Stimulated activated naive CD4-positive, alpha-beta T cell (primary cell): ENCODE measurements around the gene NEMP2.

Experiments used
- DNase-seq, 6 experiments: peaks; one replicate each; lab custom pipeline; 2025; lab: John Stamatoyannopoulos, UW

The NEMP2 gene, protein sequence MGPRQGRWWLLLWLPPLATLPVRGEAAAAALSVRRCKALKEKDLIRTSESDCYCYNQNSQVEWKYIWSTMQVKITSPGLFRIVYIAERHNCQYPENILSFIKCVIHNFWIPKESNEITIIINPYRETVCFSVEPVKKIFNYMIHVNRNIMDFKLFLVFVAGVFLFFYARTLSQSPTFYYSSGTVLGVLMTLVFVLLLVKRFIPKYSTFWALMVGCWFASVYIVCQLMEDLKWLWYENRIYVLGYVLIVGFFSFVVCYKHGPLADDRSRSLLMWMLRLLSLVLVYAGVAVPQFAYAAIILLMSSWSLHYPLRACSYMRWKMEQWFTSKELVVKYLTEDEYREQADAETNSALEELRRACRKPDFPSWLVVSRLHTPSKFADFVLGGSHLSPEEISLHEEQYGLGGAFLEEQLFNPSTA

DNA sequence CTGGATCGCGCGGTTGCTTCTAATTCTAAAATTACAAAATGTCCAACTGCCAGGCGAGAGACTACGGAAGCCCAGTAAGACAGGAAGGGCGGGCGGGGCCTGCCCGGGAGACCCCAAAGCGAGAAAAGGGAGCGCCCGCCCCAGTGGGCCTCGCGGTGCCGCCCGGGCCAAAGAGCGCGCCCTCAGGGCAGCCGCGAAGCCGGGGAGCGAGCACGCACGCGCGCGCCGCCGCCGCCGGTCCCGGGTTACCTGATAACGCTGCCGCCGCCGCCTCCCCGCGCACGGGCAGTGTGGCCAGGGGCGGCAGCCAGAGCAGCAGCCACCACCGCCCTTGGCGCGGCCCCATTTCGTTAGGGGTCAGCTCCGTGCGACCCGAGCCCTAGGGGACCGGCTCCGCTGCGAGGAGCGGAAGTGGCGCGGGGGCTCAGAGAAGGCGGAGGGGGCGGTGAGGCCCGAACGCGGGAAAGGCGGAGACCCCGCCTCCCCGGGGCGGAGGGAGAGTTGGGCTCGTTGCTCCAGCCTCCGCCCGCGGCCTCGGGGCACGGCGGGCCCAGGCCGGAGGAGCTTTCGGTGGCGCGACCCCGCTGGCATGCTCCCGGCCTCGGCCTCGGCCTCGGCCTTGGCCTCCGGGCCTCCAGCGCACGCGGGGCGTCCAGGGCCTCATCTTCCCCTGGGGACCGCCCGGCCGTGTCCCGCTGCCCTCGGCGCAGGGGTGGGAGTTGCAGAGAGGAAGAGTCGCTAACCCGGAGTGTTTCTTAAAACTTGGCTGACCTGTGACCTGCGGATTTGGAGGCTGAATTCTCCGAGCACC, at the start of gene NEMP2:
TSS of gene NEMP2 (minus strand) at position 413 of the 811 bp plus-strand sequence. CDS start at position 346, 67 bp downstream.
- peak; percentile 67 to 89 (median 80) for DNase-seq

DNA sequence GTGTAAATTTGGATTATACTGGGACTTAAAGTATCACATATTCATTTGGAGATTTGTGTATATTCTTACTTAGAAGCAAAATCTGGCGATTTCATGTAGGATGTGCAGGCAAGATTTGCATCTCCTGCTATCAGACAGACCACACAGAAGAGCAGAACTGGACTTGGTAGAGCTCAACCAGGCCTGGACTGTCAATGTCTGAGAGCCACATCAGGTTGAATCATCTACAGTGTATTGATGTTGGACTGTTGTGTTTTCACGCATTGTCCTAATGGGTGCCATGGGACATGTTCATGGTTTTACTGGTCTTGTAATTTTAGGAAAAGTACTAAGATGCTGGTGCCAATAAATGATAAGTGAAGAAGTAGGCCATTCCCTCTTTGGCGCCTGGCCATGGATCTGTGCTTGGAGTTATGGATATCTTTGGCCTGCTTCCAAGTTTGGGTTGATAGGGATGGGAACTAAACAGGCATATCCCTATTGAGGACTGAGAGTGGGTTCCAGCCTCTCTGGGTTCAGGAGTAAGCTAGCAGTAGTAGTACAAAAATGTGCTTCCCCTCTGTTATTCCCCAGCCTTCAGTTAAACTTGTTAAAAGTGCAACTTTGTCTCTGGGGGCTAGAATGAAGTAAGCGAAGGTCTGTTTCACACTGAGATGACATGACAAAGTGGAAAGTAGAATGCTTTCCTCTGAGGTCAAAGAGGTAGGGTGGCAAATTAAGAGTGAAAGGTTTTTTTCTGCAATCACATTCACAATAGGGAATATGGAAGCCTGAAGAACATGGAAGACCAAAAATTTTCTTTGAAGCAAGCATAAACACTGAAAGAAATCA, 49.2 kb upstream of the NEMP2 start:
- no peak for DNase-seq

DNA sequence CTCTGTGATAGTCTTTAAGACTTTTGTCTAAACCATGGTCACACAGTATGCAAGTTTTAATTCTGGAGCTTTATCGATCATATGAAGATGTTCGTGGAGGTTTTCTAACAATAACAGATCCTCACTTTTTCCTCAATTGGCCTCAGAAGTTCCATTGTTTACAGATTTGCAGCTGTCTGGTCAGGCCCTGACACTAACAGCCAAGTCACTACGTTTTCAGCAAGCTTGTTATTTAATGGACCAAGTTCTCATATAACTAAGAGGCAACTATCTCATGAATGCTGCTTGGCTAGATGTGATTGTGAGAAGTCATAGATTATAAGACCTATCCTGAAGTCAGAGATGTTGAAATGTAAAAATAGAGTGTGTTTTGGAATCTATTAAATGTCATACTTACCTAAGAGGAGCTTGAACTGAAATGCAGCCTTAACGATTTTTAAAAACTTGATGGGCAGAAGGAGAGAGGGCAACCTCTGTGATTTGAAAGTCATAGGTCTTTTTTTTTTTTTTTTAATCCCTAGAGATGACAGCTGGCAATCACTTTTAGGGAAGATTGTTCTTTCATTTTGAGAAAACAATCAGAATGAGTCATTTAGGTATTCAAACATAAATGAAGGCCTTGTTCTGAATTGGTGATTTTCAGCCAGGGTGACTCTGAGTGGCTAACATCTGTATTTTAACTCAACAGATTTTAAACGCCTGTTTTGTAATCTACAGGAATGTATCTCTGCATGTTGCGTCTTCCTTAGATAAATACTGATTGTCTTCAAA, 48.4 kb upstream of the NEMP2 start:
- DNase-seq: no peak

DNA sequence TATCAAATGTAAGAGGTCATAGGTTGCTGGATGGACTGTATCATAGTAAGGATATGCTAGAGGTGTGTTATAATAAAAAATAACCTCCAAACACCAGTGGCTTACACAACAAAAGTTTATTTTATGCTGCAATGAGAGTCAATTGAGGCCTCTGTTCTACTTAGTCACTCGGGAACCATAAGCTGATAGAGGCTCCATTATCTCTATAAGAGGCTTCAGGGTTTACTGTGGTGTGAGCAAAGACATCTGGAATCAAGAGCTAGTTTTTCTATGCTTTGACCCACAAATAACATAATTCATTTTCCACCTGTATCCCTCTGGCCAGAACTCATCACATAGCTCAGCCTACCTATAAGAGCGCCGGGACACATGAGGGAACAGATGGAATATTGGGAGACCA, 47.5 kb upstream of the NEMP2 start:
- no peak for DNase-seq

DNA sequence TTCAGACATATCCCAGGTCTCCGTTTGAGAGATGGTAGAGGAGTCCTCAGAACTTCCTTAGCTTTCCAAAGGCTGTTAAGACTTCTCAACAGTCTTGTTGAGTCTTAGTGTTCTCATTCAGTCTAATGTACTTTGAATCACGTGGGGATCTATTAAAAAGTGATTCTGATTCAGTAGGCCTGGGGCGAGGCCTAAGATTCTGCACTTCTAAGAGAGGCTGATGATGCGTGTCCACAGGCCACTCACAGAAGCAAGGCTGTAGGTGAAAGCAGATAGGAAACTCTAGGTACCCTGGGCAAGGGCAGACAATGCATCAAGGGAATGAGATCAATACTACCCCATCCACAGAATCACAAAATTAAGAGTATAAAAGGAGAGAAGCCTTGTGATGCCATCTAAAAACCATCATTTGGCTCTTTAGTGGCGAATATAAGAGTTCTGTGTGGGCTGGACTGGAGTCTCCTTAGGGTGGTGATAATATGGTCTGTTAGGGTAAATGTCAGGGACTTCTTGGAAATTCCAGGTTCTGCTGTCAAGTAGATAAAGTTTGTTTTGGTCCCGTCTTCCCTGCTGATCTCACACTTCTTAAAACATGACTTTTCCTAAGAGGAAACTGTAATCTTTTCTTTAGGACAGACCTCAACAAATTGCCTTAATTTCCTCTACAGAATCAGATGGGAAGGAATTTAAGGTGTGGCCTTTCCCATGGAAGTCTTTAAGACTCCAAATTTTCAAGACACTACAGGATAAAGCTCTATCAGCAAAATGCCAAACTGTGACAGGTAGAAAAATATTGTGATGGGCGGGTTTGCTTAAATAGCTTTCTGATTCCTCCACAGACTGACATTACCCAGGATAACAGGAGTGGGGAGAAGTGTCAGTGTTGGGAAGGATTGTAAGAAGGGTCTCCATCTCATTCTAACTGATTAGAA, 45.7 kb upstream of the NEMP2 start:
- DNase-seq: no peak

DNA sequence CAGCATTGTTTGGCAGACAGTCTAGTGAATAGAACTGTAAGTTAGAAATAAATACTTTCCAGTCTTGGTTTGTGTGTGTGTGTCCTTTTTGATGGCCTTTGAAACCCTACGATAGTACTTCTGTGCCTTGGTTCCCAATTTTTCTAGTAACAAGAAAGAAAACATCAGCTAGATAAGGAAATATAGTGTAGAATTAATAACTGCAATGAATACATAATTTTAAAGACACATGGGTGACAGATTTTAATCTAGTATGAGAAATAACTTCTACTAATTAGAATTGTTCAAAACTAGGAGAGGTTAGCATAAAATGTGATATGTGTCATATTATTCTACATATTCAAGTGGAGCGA, 44.5 kb upstream of the NEMP2 start:
- no peak for DNase-seq

DNA sequence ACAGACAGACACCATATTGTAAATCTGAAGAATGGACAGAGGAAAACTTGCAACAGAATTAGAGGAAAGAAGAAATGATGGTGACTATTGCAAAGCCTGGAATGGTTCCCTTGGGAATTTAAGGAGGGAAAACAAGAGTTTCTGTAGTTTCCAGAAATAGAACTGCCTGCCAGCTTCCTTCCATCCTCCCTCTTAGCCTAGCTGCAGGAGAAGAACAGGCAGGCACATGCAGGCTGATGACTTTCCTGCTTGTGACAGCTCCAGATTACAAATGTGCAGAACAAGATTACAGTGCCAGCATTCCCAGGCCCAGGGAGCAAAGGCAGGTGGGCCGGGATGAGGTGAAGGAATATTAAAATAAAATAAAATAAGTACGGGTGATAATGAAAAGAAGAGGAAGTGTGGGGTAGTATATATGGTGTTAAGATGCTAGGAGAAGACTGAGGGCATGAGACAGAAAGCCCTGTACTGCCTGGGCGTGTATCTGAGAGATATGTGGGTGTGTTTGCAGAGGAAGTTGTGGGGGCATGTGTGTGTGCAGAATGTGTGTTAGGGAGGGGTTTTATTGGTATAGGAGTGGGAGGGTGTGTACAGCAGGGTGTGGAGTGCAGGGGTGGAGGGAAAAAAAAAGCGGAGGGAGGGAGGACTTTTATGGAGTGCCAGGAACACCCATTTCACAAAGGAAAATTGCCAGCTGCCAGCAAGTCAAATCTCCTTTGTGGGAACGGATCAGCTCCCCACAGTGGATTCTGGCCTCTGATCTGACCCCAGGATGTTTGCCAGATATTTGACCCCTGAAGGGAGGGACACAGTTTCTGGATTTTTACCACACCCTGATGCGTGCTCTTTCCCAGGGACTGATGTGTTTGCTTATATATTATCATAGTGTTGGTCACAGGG, 43.9 kb upstream of the NEMP2 start:
- DNase-seq: peak in 2 of 6 experiments; percentile 18 to 31

DNA sequence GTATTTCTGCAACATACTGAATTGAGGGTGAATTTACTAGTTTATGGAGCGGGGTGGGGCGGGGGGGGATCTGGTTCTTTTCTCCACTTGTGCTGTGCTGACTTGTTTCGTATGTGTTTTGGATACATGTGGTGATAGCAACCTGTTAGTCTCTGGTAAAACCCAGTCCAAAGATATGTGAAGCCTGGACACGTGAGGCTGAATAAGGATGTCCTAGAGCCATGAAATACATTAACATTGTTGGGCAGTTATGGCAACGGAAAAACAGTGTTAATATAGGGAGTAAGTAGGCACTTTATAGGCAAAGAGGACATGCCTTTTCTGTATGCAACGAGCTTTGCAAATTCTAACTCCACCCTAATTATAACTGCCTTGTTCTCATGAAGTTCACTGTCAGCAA, 42.1 kb upstream of the NEMP2 start:
- DNase-seq: no peak

DNA sequence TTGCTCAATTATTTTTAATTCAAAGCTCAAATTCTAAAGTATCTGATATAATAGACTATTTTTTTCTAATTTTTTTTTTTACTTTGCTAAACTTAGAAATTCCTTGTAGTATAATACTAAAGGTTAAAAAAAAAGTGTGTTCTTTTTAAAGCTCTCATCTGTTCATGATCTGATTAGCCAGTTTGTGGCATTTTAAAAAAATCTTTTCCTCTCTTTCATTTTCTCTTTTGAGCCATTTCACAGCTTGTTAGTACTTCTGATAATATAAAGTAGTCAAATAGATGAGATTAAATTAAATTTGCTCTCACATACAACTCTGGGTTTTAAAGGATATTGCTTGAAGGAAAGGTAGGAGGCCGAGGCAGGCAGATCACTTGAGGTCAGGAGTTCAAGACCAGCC, 40.7 kb upstream of the NEMP2 start:
- peak in 2 of 6 experiments; percentile 13 to 14 for DNase-seq

DNA sequence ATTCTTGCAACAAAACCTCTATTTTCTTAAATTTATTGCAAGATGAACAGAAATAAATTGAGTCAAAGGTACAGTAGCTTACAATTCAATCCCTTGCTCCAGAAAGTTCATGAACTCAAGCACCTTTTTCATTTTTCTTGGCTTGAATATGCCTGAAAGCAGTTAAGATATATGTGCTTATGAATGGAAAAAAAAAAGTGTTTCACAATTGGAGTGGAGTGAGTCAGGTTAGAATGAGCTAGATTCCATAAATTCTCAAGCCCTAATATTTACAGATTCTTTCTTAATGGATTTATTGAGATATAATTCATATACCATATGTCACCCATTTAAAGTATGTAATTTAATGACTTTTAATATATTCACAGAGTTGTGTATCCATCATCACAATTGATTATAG, 39.6 kb upstream of the NEMP2 start:
- DNase-seq: no peak

DNA sequence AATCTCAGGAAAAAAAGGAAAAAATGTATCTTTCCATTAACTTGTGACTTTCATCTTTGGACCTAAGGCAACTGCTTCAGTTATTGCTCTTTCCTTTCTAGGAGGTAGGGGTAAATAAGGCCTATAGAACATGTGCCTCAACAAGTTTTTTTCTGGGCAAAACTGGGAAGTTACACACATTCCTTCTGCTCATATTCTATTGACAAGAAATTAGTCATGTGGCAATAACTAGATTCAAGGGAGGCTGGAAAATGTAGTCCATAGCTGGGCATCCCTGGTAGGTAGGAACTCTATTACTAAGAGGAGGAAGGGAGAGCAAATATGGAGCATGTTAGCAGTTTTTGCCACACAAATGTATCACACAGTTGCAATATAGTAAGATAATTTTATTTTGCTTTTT, 37.7 kb upstream of the NEMP2 start:
- no peak for DNase-seq

DNA sequence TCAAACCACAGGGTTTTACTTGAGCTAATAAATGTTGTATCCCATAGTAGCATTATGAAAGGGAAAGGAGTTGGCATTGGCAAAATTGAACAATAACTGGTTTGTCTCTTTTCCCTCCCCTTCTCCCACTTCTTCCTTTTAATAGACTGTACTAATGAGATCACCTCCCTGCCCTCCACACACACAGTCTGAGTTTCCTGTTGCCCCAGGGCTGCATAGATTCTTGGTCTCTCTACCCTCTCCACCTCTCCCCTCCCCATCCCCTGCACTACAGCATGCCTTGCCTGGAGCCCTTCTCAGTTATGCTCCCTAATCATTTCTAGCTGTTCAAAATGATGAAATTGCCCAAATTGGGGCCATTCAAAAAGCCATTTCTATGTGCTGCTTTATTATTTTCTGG, 37.2 kb upstream of the NEMP2 start:
- no peak for DNase-seq

DNA sequence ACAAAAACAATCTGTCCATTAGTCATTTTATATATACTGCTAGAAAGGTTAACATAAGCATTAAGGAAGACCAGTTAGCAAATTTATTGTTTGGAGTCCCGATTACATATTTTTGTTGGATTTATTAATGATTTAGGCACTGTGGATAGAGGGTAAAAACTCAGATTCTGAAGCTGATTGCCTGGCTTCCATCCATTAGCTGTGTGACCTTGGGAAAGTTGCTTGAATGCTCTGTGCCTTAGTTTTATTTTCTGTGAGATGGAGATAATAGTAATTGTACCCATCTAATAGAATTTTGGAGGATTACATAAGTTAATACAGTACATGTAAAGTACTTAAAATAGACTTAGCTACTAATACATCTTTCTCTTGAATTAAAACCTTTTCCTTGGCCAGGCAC, 36.3 kb upstream of the NEMP2 start:
- no peak for DNase-seq

DNA sequence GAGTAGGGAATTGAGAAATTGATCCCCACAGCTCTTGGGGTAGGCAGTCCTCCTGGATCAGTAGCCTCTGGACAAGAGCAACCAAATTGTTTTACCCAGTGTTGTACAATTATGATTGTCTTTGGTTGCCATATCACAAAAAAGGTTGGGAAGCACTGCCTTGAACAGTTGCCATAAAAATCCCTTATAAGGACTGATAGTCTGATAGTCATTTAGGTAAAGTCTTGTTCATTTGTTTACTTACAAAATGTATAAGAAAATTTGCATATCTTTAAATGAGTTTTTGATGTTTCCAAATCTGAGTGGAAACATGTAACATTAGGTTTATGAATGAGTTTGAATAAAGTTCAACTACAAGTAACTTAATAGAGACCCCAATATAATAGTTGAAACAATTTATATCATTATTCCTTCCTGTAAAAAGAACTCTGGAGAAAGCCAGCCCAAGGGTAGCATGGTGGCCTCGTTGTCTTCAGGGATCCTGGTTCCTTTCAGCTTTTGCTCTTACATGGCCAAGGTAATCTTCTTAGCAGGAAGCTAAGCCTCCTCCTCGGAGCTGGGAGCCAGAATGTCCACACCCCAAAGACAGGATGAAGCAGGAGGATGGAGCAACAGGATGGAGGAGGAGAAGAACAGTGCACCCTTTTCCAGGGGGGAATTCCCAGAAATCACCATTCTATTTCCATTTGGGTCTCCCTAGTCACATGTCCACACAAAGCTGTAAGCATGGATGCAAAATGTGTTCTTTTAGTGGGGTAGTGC, 35.7 kb upstream of the NEMP2 start:
- no peak for DNase-seq

DNA sequence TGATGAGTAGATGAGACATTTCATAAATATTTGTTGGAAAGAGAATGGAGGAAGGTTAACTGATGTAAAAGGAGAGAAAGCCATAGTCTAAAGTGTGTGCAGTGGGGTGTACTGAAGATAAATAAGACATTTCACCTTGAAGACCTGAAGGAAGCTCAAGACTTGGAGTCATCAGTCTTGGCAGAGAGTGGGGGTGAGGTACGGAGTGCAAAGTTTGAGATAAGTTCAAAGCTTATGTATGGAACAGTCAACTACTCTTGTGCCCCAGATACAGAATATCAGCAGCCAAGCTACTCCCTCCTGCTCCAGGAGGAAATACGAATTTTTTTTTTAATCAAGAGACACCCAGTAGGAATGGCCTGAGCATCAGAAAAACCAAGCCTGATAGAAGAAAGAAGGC, 30.3 kb upstream of the NEMP2 start:
- DNase-seq: no peak

DNA sequence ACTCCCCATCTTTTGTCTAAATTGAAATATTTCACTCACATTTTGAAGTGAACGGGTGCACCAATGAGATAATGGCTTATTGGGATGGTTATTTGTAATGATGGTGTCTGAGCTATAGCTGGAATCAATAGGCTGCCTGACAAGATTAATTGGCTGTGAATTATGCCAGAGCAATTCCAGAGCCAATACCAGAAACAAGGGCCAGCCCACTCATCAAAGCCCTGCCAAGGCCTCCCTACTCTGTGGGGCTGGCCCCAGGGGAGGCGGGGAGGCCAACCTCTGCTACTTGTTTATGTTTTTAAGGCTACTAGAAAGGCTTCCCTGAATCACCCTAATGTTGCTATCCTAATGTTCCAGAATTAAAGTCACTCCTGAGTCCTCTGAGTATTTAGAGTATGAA, 29.1 kb upstream of the NEMP2 start:
- no peak for DNase-seq

DNA sequence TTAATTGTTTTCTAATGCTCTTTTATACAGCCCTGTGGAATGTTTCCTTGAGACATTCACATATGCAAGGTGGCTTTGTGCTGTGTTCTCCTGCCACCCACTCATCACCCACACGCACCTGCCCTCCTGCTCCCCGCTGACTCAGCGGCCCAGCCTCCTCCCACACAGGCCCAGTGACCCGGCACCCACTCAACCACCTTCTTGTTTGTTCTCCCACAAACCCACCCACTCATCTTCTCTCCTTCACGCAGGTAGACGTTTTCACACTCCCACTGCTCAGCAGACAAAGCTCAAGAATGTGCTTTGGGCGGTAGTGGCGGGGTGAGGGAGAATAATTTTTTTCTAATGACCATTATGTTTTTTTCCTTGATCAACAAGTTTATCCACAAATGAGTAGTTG, 28.6 kb upstream of the NEMP2 start:
- DNase-seq: peak in 1 of 6 experiments; percentile 3

DNA sequence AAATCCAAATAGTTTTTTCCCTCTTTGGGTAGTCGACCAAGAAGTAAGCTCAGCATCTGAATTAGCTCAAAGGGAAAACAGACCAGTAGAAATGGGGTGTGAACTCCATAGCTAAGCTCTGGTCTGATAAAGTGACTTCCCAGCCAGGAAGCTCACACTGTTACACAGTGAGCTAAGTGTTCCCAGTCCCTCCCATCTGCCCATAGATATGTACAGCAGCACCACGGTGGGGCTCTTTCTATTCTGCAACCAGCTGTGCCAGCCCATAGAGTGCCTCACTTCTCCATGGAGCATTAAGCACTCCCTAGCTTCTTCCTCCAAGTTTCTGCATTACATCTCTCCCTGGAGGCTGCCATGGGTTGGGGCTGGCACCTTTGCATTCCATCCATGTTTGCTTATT, 27.6 kb upstream of the NEMP2 start:
- no peak for DNase-seq

DNA sequence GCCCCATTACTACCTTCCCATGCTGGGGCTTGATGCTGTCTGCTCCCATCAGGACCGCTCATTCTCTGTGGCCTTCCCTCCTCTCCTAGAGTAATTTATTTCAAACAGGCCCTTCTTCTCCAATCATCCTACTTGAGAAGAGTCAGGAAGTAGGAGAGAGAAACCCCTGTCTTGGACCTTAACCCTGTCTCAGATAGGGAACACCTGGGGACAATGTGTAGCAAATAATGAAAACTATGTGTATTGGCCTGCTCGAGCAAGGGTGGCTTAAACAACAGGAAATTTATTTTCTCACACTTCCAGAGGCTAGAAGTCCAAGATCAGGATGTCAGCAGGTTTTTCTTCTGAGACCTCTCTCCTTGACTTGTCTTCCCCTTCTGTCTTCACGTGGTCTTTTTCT, 26.6 kb upstream of the NEMP2 start:
- DNase-seq: no peak
